ENCODE results near the gene ZNF576. TPM values are rescaled to one million over a fixed set of nuclear protein-coding genes. Genes with fewer than 3 reads are reported as not detected.

ZNF576 gene
- total and polyA plus RNA-seq, 2 of the 13 experiments (the other 11 are each of a cell fraction or from before 2014, with no cell fraction given) = 7.2 to 9.6 TPM

DNA sequence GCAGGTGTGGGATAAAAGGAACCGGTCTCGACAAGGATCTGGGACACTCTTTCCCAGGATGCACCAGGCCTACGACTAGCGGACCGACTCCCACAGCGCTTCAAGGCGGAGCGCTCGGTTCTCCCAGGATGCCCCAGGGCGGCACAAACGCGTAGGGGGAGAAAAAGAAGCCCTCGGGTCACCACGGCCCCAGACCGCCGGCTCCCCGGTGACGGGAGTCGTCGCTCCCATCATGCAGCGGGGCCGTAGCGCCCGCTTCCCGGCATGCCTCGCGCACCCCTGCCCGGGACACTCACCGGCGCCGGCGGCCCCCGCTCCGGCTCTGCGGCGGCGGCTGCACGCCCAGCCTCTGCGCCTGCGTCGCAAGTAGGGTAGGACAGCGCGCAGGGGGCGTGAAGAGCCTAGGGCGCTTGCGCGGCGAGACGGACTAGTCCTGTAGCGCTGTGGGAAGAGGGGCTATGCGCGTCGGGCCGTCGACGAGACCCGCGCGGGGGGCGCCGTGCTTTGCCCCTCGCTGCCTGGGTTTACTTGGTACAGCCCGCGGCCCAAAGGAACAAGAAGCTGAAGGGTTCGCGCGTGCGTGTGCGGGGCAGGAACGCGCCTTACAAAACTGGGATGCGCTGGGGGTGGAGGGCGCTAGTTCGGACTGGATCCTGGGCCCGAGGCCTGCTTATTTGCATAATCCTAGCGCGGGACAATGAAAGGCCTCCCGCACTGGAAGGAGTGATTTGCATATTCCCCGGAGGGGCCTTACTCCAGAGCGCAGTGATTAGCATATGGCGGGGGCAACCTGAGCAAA, 23.1 kb downstream of the ZNF576 start, which contains the start of gene ZNF428 (continued):
- TF ChIP-seq ZNF543 (CRISPR knock-in tag; IDR thresholded peaks at IDR 0.05) = peak; percentile 68; the same call in 1 of the 2 replicates
- TF ChIP-seq ZNF570 (CRISPR knock-in tag; IDR thresholded peaks at IDR 0.05; ENCODE audit: borderline replicate concordance) = peak; percentile 91; the same call in 1 of the 2 replicates
- 0 out of 2 replicates have a peak, but pooled peaks have one; percentile 42 for TF ChIP-seq SNAI1 (CRISPR knock-in tag; IDR thresholded peaks at IDR 0.05; ENCODE audit: borderline replicate concordance)
- TF ChIP-seq ZNF333 (CRISPR knock-in tag; IDR thresholded peaks at IDR 0.05; ENCODE audit: borderline replicate concordance) = no peak; the same call in 1 of the 2 replicates
- peak; percentile 37; the same call in 1 of the 2 replicates for TF ChIP-seq ZBTB8A (CRISPR knock-in tag; IDR thresholded peaks at IDR 0.05; ENCODE audit: borderline replicate concordance, low read depth)
- 0 out of 2 replicates have a peak, but pooled peaks have one; percentile 66 for TF ChIP-seq ZNF256 (CRISPR knock-in tag; conservative IDR thresholded peaks at IDR 0.05)
- no peak for TF ChIP-seq RBAK (CRISPR knock-in tag; IDR thresholded peaks at IDR 0.05)
- TF ChIP-seq, protein P1, sequence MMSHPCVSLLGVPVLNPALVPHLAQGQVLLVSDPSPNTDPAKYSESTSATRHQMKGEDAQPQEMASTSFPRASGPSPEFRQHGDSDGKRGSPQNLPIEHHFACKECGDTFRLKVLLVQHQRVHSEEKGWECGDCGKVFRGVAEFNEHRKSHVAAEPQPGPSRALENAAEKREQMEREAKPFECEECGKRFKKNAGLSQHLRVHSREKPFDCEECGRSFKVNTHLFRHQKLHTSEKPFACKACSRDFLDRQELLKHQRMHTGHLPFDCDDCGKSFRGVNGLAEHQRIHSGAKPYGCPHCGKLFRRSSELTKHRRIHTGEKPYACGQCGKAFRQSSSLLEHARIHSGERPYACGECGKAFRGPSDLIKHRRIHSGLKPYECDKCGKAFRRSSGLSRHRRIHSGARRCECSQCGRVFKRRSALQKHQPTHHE (CRISPR knock-in tag; IDR thresholded peaks at IDR 0.05; ENCODE audit: borderline replicate concordance) = peak; percentile 78
- TF ChIP-seq, protein P2, sequence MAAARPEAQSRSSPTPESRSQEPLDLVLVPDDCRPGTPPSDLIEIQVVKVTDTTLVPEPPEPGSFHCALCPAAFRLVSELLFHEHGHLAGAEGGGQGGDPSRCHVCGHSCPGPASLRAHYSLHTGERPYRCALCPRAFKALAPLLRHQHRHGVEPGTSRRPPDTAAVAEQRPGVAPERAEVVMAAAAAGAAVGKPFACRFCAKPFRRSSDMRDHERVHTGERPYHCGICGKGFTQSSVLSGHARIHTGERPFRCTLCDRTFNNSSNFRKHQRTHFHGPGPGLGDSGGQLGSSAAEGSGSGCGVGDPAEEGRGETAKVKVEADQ (CRISPR knock-in tag; IDR thresholded peaks at IDR 0.05; ENCODE audit: borderline replicate concordance) = no peak
- TF ChIP-seq, protein P3, sequence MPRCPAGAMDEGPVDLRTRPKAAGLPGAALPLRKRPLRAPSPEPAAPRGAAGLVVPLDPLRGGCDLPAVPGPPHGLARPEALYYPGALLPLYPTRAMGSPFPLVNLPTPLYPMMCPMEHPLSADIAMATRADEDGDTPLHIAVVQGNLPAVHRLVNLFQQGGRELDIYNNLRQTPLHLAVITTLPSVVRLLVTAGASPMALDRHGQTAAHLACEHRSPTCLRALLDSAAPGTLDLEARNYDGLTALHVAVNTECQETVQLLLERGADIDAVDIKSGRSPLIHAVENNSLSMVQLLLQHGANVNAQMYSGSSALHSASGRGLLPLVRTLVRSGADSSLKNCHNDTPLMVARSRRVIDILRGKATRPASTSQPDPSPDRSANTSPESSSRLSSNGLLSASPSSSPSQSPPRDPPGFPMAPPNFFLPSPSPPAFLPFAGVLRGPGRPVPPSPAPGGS (CRISPR knock-in tag; IDR thresholded peaks at IDR 0.05) = peak; percentile 73; the same call in 1 of the 2 replicates
- TF ChIP-seq TAF15 (IDR thresholded peaks at IDR 0.05; ENCODE audit: low read depth, low read length, poor library complexity, severe bottlenecking) = no peak
- TF ChIP-seq, protein P4, sequence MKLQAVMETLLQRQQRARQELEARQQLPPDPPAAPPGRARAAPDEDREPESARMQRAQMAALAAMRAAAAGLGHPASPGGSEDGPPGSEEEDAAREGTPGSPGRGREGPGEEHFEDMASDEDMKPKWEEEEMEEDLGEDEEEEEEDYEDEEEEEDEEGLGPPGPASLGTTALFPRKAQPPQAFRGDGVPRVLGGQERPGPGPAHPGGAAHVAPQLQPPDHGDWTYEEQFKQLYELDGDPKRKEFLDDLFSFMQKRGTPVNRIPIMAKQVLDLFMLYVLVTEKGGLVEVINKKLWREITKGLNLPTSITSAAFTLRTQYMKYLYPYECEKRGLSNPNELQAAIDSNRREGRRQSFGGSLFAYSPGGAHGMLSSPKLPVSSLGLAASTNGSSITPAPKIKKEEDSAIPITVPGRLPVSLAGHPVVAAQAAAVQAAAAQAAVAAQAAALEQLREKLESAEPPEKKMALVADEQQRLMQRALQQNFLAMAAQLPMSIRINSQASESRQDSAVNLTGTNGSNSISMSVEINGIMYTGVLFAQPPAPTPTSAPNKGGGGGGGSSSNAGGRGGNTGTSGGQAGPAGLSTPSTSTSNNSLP (IDR thresholded peaks at IDR 0.05; ENCODE audit: low read depth, low read length) = no peak
- TF ChIP-seq HDAC6 (IDR thresholded peaks at IDR 0.05; ENCODE audit: low read depth, low read length) = no peak
- no peak for TF ChIP-seq ZNF7 (CRISPR knock-in tag; IDR thresholded peaks at IDR 0.05)
- peak; percentile 15 for TF ChIP-seq XRCC5 (optimal IDR thresholded peaks at IDR 0.05; ENCODE audit: low read length)
- no peak for TF ChIP-seq SOX5 (CRISPR knock-in tag; IDR thresholded peaks at IDR 0.05; ENCODE audit: borderline replicate concordance)
- no peak for TF ChIP-seq TBX3 (IDR thresholded peaks at IDR 0.05; ENCODE audit: borderline replicate concordance)
- 0 out of 2 replicates have a peak, but pooled peaks have one; percentile 68 for TF ChIP-seq ZNF446 (CRISPR knock-in tag; IDR thresholded peaks at IDR 0.05)
- TF ChIP-seq ZNF546 (CRISPR knock-in tag; conservative IDR thresholded peaks at IDR 0.05) = peak; percentile 96
- 0 out of 2 replicates have a peak, but pooled peaks have one; percentile 14 for TF ChIP-seq ZBTB7A (CRISPR knock-in tag; IDR thresholded peaks at IDR 0.05)
- TF ChIP-seq POLR2AphosphoS5 (IDR thresholded peaks at IDR 0.05; ENCODE audit: low read depth, low read length) = peak; percentile 44
- TF ChIP-seq SSRP1 (CRISPR knock-in tag; IDR thresholded peaks at IDR 0.05) = no peak
- peak; percentile 37; the same call in 1 of the 2 replicates for TF ChIP-seq RAD21 (CRISPR knock-in tag; IDR thresholded peaks at IDR 0.05)
- TF ChIP-seq, protein P5, sequence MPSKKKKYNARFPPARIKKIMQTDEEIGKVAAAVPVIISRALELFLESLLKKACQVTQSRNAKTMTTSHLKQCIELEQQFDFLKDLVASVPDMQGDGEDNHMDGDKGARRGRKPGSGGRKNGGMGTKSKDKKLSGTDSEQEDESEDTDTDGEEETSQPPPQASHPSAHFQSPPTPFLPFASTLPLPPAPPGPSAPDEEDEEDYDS (CRISPR knock-in tag; IDR thresholded peaks at IDR 0.05) = peak; percentile 8; the same call in 1 of the 2 replicates
- TF ChIP-seq NCOA1 (CRISPR knock-in tag; IDR thresholded peaks at IDR 0.05) = no peak; the same call in 1 of the 2 replicates
